ENCODE measurements around the gene ANKDD1A.

The ANKDD1A gene

GRCh38 chr15:64925335-64926330, 13.9 kb downstream of the ANKDD1A start:
- no peak for DNase-seq

GRCh38 chr15:64926661-64927060, 15.0 kb downstream of the ANKDD1A start:
- no peak for DNase-seq

GRCh38 chr15:64928626-64929220, 17.0 kb downstream of the ANKDD1A start:
- no peak for DNase-seq

- no peak for DNase-seq
These were observed 18.4 kb downstream of the ANKDD1A start for GRCh38 chr15:64930019-64930652.

GRCh38 chr15:64930778-64931371, 19.2 kb downstream of the ANKDD1A start:
- no peak for DNase-seq

- DNase-seq = no peak
These were observed 19.7 kb downstream of the ANKDD1A start for GRCh38 chr15:64931381-64931780.

GRCh38 chr15:64934023-64934422, 22.3 kb downstream of the ANKDD1A start:
- no peak for DNase-seq

GRCh38 chr15:64938192-64938591, 26.5 kb downstream of the ANKDD1A start:
- DNase-seq = no peak

- DNase-seq = no peak
These were observed 30.7 kb downstream of the ANKDD1A start for GRCh38 chr15:64942356-64942755.

- DNase-seq = no peak
These were observed 32.0 kb downstream of the ANKDD1A start for GRCh38 chr15:64943512-64944225.

- no peak for DNase-seq
These were observed 33.3 kb downstream of the ANKDD1A start for GRCh38 chr15:64944961-64945360.

GRCh38 chr15:64947211-64947610, 35.5 kb downstream of the ANKDD1A start:
- DNase-seq = no peak

- no peak for DNase-seq
These were observed 37.2 kb downstream of the ANKDD1A start for GRCh38 chr15:64948916-64949315.

GRCh38 chr15:64949383-64950186, 37.9 kb downstream of the ANKDD1A start:
- DNase-seq = no peak

GRCh38 chr15:64950888-64951287, 39.2 kb downstream of the ANKDD1A start:
- peak in 1 of 5 experiments; percentile 9 for DNase-seq

- DNase-seq = no peak
These were observed 40.2 kb downstream of the ANKDD1A start for GRCh38 chr15:64951777-64952418.

- no peak for DNase-seq
These were observed 42.7 kb downstream of the ANKDD1A start for GRCh38 chr15:64954395-64954794.

- DNase-seq = no peak
These were observed 47.4 kb downstream of the ANKDD1A start for GRCh38 chr15:64959128-64959527.

GRCh38 chr15:64960153-64960552, 48.5 kb downstream of the ANKDD1A start:
- no peak for DNase-seq

GRCh38 chr15:64961013-64961412, 49.3 kb downstream of the ANKDD1A start:
- no peak for DNase-seq

- DNase-seq = no peak
These were observed 57.7 kb downstream of the ANKDD1A start for GRCh38 chr15:64969401-64969800.

Data from T-helper 2 cell (primary cell).